Coronary artery (tissue), 2 donors: Measurements from ENCODE around the gene DBF4B.
A peak's percentile ranks its signal among the peaks of the same experiment; 100 is the strongest.
"Not testable (repeated sequence)": the region's sequence is repeated elsewhere in the genome, so short reads cannot be mapped to it uniquely, and the experiment has no call there.

ENCODE experiments used
- DNase-seq: peaks from one replicate; pipeline ENCODE4 v3.0.0-alpha.2; 2017; ENCODE audit warnings: low spot score
- H3K27ac ChIP-seq, 2 donors: fragments of 200-600 bp; sonication (generic); one replicate each; pipeline ENCODE4 v1.5.1; 2016 to 2019
- H3K4me3 ChIP-seq: fragments of 200-600 bp; sonication (generic); 2 replicates; pipeline ENCODE4 v1.5.1; 2016; ENCODE audit warnings: mild to moderate bottlenecking, moderate library complexity
- TF ChIP-seq, protein P1 (sequence below): fragments of 200-600 bp; sonication (generic); IDR thresholded peaks from one replicate; pipeline ENCODE4 v1.5.1; 2019; ENCODE audit warnings: antibody characterized with exemption

DBF4B gene

DNA sequence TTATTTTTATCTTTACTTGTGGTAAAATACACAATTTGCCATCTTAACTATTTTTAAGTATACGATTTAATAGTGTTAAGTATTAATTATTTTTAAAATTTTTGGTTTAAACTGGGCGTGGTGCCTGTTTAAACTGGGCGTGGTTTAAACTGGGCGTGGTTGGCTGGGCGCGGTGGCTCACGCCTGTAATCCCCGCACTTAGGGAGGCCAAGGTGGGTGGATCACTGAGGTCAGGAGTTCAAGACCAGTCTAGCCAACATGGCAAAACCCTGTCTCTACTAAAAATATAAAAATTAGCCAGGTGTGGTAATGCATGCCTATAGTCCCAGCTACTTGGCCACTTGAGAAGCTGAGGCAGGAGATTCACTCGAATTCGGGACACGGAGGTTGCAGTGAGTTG is 14.9 kb upstream of the DBF4B start:
- DNase-seq, result no peak
- H3K4me3 ChIP-seq, result no peak overlapping the region
- TF ChIP-seq, protein P1, sequence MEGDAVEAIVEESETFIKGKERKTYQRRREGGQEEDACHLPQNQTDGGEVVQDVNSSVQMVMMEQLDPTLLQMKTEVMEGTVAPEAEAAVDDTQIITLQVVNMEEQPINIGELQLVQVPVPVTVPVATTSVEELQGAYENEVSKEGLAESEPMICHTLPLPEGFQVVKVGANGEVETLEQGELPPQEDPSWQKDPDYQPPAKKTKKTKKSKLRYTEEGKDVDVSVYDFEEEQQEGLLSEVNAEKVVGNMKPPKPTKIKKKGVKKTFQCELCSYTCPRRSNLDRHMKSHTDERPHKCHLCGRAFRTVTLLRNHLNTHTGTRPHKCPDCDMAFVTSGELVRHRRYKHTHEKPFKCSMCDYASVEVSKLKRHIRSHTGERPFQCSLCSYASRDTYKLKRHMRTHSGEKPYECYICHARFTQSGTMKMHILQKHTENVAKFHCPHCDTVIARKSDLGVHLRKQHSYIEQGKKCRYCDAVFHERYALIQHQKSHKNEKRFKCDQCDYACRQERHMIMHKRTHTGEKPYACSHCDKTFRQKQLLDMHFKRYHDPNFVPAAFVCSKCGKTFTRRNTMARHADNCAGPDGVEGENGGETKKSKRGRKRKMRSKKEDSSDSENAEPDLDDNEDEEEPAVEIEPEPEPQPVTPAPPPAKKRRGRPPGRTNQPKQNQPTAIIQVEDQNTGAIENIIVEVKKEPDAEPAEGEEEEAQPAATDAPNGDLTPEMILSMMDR, result no peak
- no peak overlapping the region for H3K27ac ChIP-seq

- not testable (repeated sequence) for H3K4me3 ChIP-seq
Observed at GRCh38 chr17:44700288-44700687, 8.2 kb upstream of the DBF4B start.

DNA sequence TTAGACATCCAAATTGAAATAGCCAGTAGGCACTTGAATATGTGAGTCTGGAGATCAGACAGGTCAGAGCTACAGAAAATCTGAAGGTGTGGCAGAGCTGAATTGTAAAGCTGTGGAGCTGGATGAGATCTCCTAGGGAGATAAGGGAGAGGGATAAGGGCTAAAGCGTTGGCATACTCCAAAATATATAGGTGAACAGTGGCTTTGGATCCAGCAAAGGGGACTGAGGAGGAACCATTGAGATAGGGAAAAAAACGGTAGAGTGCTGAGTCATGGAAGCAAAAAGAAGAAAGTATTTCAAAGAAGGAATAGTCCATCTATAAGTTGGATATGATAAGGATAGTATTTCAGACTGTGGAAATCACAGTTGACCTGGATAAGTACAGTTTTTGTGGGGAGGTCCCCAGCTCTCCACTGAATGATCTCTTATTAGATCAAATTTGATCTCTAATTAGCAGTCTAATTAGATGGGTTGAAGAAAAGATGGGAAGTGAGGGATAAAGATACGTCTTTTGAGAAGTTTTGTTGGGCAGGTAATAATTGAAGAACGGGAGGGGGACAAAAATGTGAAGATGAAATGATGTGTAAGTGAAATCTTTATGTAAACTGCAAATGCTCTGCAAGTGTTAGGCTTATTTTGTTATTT is 587 bp upstream of the DBF4B start:
- DNase-seq, result no peak
- TF ChIP-seq, protein P1, result no peak
- Histone ChIP-seq H3K4me3 (peak overlapping the region; percentile 78), H3K27ac (peak overlapping the region; percentile 10 to 58)

More at GRCh38 chr17:44700288-44700687, 8.2 kb upstream of the DBF4B start:
- not testable (repeated sequence) for H3K27ac ChIP-seq, DNase-seq

- no peak overlapping the region for H3K27ac ChIP-seq
- DNase-seq, result no peak
- H3K4me3 ChIP-seq, result no peak overlapping the region
- TF ChIP-seq, protein P1, result no peak
Observed at GRCh38 chr17:44719444-44719843, 11.0 kb downstream of the DBF4B start.

DNA sequence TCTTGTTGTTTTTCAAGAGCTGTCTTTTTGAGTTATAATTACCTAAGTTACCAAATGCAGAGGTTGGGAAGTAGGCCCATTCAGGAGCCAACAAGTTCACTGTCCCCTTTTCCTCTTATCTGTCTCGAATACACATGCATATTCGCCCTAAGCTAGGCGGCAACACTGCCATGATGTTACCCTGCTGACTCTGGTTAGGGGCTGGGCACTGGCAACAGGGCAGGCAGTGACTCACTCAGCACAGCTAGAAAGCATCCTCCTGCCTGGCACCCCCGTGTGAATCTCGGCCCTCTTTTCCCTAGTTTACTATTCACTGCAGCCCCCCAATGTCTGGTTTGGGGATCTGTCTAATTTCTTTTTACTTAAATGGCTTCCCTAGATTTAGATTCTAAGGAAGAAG is 13.8 kb downstream of the DBF4B start:
- TF ChIP-seq, protein P1, result no peak
- DNase-seq, result no peak

DNA sequence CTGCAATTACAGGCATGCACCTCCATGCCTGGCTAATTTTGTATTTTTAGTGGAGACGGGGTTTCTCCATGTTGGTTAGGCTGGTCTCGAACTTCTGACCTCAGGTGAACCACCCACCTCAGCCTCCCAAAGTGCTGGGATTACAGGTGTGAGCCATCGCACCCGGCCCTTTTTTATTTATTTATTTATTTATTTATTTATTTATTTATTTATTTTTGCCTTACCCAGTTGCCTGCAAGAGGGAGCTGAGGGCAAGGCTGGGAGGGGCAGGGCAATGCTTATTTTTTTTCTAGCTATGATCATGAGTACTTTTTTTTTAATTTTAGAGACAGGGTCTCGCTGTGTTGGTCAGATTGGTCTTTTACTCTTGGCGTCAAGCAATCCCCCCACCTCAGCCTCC is 17.7 kb downstream of the DBF4B start:
- DNase-seq, H3K4me3 ChIP-seq: not testable (repeated sequence)

More for the DNA sequence above, 13.8 kb downstream of the DBF4B start:
- H3K4me3 ChIP-seq, result no peak overlapping the region
- H3K27ac ChIP-seq, result no peak overlapping the region

GRCh38 chr17:44733753-44734152 is 25.3 kb downstream of the DBF4B start:
- DNase-seq, result no peak
- TF ChIP-seq, protein P1, result no peak
- H3K27ac ChIP-seq, result no peak overlapping the region
- no peak overlapping the region for H3K4me3 ChIP-seq

More for the DNA sequence above, 17.7 kb downstream of the DBF4B start:
- not testable (repeated sequence) for H3K27ac ChIP-seq

DNA sequence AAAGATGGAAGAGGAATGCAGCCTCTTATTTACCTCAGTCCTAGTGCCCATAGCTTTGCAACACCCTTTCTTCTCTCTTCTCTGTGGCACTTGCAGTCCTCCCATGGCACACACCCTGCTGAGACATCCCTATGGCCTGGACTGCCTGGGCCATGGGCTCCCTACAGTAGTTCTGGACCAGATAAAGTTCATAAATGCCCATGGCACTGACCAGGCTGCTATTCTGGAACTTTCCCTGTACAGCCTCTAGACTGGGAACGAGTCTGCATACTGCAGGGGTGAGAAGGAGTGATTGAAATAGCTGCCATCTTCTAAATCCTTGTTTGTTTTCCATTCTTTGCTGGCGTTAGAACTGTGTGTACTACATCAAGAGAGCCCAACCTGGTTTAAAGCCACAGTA is 25.8 kb downstream of the DBF4B start:
- TF ChIP-seq, protein P1, result no peak
- DNase-seq, result no peak
- no peak overlapping the region for H3K27ac ChIP-seq
- H3K4me3 ChIP-seq, result no peak overlapping the region
